RWPE2 (cell line): ENCODE results near the gene ITSN1.

Experiments used
- ATAC-seq: fragments of 200-7000 bp; cut with Tn5 transposase; 3 replicates; pipeline ENCODE4 v1.9.1; 2021; ENCODE audit warnings: low read depth
- DNase-seq: peaks from one replicate; pipeline ENCODE4 v3.0.0-alpha.2; 2020; ENCODE audit warnings: low spot score
- H3K27ac ChIP-seq: fragments of 450-650 bp; 2 replicates; pipeline ENCODE4 v1.5.1; 2017; ENCODE audit warnings: mild to moderate bottlenecking; ENCODE audit not compliant: poor library complexity, severe bottlenecking
- H3K27me3 ChIP-seq: fragments of 250-450 bp; sonication (Bioruptor Pico); 2 replicates; pipeline ENCODE4 v1.5.1; 2021; ENCODE audit warnings: mild to moderate bottlenecking, moderate library complexity; ENCODE audit not compliant: insufficient read depth, poor library complexity, severe bottlenecking
- H3K36me3 ChIP-seq: fragments of 250-450 bp; sonication (Bioruptor Pico); 2 replicates; pipeline ENCODE4 v1.5.1; 2020; ENCODE audit warnings: low read depth, mild to moderate bottlenecking, moderate library complexity
- H3K4me1 ChIP-seq: fragments of 250-450 bp; sonication (Bioruptor Pico); 2 replicates; pipeline ENCODE4 v1.5.1; 2021; ENCODE audit warnings: mild to moderate bottlenecking, moderate library complexity; ENCODE audit not compliant: insufficient read depth, poor library complexity, severe bottlenecking
- H3K4me3 ChIP-seq: fragments of 250-450 bp; sonication (Bioruptor Pico); 2 replicates; pipeline ENCODE4 v1.5.1; 2021; ENCODE audit warnings: mild to moderate bottlenecking, moderate library complexity; ENCODE audit not compliant: severe bottlenecking
- H3K9me3 ChIP-seq: fragments of 250-450 bp; sonication (Bioruptor Pico); 2 replicates; pipeline ENCODE4 v1.5.1; 2021; ENCODE audit warnings: mild to moderate bottlenecking, moderate library complexity; ENCODE audit not compliant: severe bottlenecking
- CTCF ChIP-seq: fragments of 450-650 bp; IDR thresholded peaks from one replicate; pipeline ENCODE4 v1.5.1; 2017; ENCODE audit warnings: mild to moderate bottlenecking, moderate library complexity; ENCODE audit not compliant: poor library complexity, severe bottlenecking

ITSN1 gene

GRCh38 chr21:33835920-33836319, 193.6 kb downstream of the ITSN1 start:
- no peaks in the 10 kb centered on the region for H3K4me1 ChIP-seq
- H3K27me3 ChIP-seq = no peaks in the 10 kb centered on the region
- DNase-seq (no peak), ATAC-seq (no peak)
- H3K36me3 ChIP-seq = peaks cover 21% of the 10 kb centered on the region
- TF ChIP-seq CTCF = no peak
- H3K4me3 ChIP-seq = no peak overlapping the region
- no peaks in the 10 kb centered on the region for H3K9me3 ChIP-seq
- no peak overlapping the region for H3K27ac ChIP-seq

- TF ChIP-seq CTCF = no peak
- H3K27me3 ChIP-seq = no peaks in the 10 kb centered on the region
- no peak for ATAC-seq
- no peaks in the 10 kb centered on the region for H3K4me1 ChIP-seq
- H3K36me3 ChIP-seq = peaks cover 17% of the 10 kb centered on the region
- H3K9me3 ChIP-seq = no peaks in the 10 kb centered on the region
- no peak overlapping the region for H3K4me3 ChIP-seq
- H3K27ac ChIP-seq = no peak overlapping the region
- DNase-seq = no peak
Observed at GRCh38 chr21:33836408-33836807, 194.1 kb downstream of the ITSN1 start.

DNA sequence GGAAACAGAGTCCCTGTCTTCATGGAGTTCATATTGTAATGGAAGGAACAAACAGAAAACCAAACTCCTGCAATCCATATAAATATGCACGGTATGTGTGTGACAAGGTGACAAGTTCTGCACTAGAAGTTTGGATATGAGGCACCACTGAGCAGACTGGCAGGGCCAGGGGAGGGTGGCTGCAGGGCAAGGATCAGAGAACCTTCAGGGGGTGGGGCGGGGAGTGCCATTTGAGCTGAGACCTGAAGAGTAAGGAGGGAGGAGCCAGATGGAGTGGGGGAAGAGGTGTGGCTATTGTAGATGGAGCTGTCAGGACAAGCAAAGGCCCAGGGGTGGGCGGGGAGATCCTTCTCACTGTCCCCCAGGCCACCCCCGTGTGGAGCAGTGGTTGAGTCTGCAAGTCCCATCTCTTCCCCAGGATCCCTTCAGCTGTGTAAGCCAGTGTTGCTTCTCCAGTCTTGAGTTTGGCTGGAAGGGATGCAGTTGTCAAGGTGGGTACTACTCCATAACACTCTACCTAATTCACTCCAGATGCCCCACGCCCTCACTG, 196.9 kb downstream of the ITSN1 start:
- Histone ChIP-seq H3K9me3 (no peaks in the 10 kb centered on the region), H3K4me1 (no peaks in the 10 kb centered on the region), H3K27me3 (no peaks in the 10 kb centered on the region), H3K4me3 (no peak overlapping the region), H3K27ac (no peak overlapping the region), H3K36me3 (peaks cover 12% of the 10 kb centered on the region)
- ATAC-seq (no peak; the same call in 2 of the 3 replicates), DNase-seq (no peak)
- TF ChIP-seq CTCF = no peak

- Histone ChIP-seq H3K27me3 (no peaks in the 10 kb centered on the region), H3K4me1 (no peaks in the 10 kb centered on the region), H3K9me3 (no peaks in the 10 kb centered on the region), H3K27ac (no peak overlapping the region), H3K36me3 (peaks cover 9% of the 10 kb centered on the region), H3K4me3 (no peak overlapping the region)
- DNase-seq (no peak), ATAC-seq (no peak)
- TF ChIP-seq CTCF = no peak
Observed at GRCh38 chr21:33839806-33840205, 197.5 kb downstream of the ITSN1 start.

- Histone ChIP-seq H3K27ac (no peak overlapping the region), H3K4me1 (no peaks in the 10 kb centered on the region), H3K36me3 (peaks cover 9% of the 10 kb centered on the region), H3K4me3 (no peak overlapping the region), H3K27me3 (no peaks in the 10 kb centered on the region), H3K9me3 (no peaks in the 10 kb centered on the region)
- DNase-seq (no peak), ATAC-seq (no peak)
- TF ChIP-seq CTCF = no peak
Observed at GRCh38 chr21:33840771-33841170, 198.5 kb downstream of the ITSN1 start.
